K562 (cell line): ENCODE measurements around the gene KAZN. TPM values are rescaled to one million over a fixed set of nuclear protein-coding genes. Genes with fewer than 3 reads are reported as not detected.

ENCODE experiments used
- ATAC-seq: fragments of 200-7000 bp; cut with Tn5 transposase; 3 replicates; pipeline ENCODE4 v1.9.1; 2020; ENCODE audit warnings: moderate library complexity
- BruUV-seq: library from RNA; stranded (reverse); fragments of 400-500 nt; replicated peaks from 2 replicates; lab custom pipeline; 2021; lab: Mats Ljungman, UMichigan
- CTCF ChIA-PET: fragments of 300-600 bp; formaldehyde crosslinking; extraction: SDS; loops from one replicate; lab custom pipeline; 2021; ENCODE audit warnings: low intra/inter-chr PET ratio; lab: Yijun Ruan, JAX
- POLR2A ChIA-PET: fragments of 300-600, 350-650 bp; sonication (Branson Sonifier 250); formaldehyde crosslinking; extraction: SDS; loops from one replicate; lab custom pipeline; 2021; ENCODE audit warnings: antibody characterized with exemption, inconsistent platforms; lab: Yijun Ruan, JAX
- DNase-seq, 4 experiments: peaks; one replicate each; pipeline versions ENCODE4 v3.0.0 to v3.0.0-alpha.2; 2011 to 2018; ENCODE audit warnings: low spot score in 3 of 4, mixed read lengths in 3 of 4; ENCODE audit errors: extremely low read depth in 1 of 4
- FAIRE-seq: peaks from 2 replicates; lab custom pipeline; 2011; peaks lifted over from hg19 to GRCh38; lab: Jason Lieb, UNC
- H2AFZ ChIP-seq: 2 replicates; pipeline ENCODE4 v1.6.0; 2011; ENCODE audit warnings: low read depth, low read length, control low read depth, inconsistent platforms
- H3K27ac ChIP-seq: fragments of 200-600 bp; 3 replicates; pipeline ENCODE4 v1.8.0; 2011; ENCODE audit warnings: low read depth, mild to moderate bottlenecking, control low read depth, inconsistent platforms, low read length, moderate library complexity, mixed read lengths; ENCODE audit errors: extremely low read depth
- H3K27me3 ChIP-seq, 2 experiments: fragments of 300-600 bp in 1 of 2; 2 replicates in 1 of 2; 3 replicates in 1 of 2; pipeline versions ENCODE4 v1.6.0 to v1.8.0; 2011; ENCODE audit warnings: inconsistent platforms in 2 of 2, low read length in 2 of 2, mild to moderate bottlenecking in 1 of 2, mixed read lengths in 1 of 2, moderate library complexity in 1 of 2; ENCODE audit not compliant: control insufficient read depth in 2 of 2, insufficient read depth in 2 of 2
- H3K36me3 ChIP-seq: fragments of 300-600 bp; 3 replicates; pipeline ENCODE4 v1.8.0; 2011; ENCODE audit warnings: mild to moderate bottlenecking, low read length, inconsistent platforms; ENCODE audit not compliant: control insufficient read depth, insufficient read depth
- H3K4me1 ChIP-seq, 2 experiments: fragments of 200-600 bp in 1 of 2; replicated peaks in 1 of 2; 2 replicates in 1 of 2; 3 replicates in 1 of 2; pipeline versions ENCODE4 v1.5.1 to v1.8.0; 2011; ENCODE audit warnings: inconsistent platforms in 2 of 2, low read length in 2 of 2, mild to moderate bottlenecking in 1 of 2, mixed read lengths in 1 of 2, moderate library complexity in 1 of 2; ENCODE audit not compliant: control insufficient read depth in 2 of 2, insufficient read depth in 2 of 2
- H3K4me2 ChIP-seq: 2 replicates; pipeline ENCODE4 v1.6.1; 2011; ENCODE audit warnings: low read length, control low read depth, inconsistent platforms, mixed read lengths; ENCODE audit not compliant: insufficient read depth
- H3K4me3 ChIP-seq: fragments of 200-600 bp; sonication (generic), shearing (Covaris generic); 2 replicates; pipeline ENCODE4 v1.5.1; 2016; ENCODE audit warnings: control low read depth, inconsistent platforms
- H3K79me2 ChIP-seq: fragments of 200-600 bp; 3 replicates; pipeline ENCODE4 v1.8.0; 2011; ENCODE audit warnings: low read length, inconsistent platforms; ENCODE audit not compliant: control insufficient read depth, insufficient read depth
- H3K9ac ChIP-seq, 2 experiments: 2 replicates each; pipeline versions ENCODE4 v1.6.0 to v1.6.1; 2011; ENCODE audit warnings: low read depth in 2 of 2, low read length in 2 of 2, control low read depth in 1 of 2, inconsistent platforms in 1 of 2, mild to moderate bottlenecking in 1 of 2, mixed read lengths in 1 of 2; ENCODE audit not compliant: insufficient read depth in 1 of 2
- H3K9me1 ChIP-seq: one replicate; pipeline ENCODE4 v1.6.0; 2011; ENCODE audit warnings: inconsistent platforms, mild to moderate bottlenecking, low read length, moderate library complexity; ENCODE audit not compliant: control insufficient read depth, insufficient read depth
- H3K9me3 ChIP-seq: replicated peaks from 2 replicates; pipeline ENCODE4 v1.5.1; 2011; ENCODE audit warnings: low read depth, low read length, inconsistent platforms; ENCODE audit not compliant: control insufficient read depth, insufficient read depth
- H4K20me1 ChIP-seq: replicated peaks from 2 replicates; pipeline ENCODE4 v1.6.1; 2011; ENCODE audit warnings: low read length, inconsistent platforms, mixed read lengths; ENCODE audit not compliant: control insufficient read depth, insufficient read depth
- FOXK1 ChIP-seq: sonication (generic); formaldehyde crosslinking; IDR thresholded peaks from 2 replicates; pipeline ENCODE4 v1.8.0; 2022; ENCODE audit warnings: missing genetic modification reagents, mild to moderate bottlenecking, borderline replicate concordance
- L3MBTL2 ChIP-seq: fragments of 450-650 bp; IDR thresholded peaks from 2 replicates; pipeline ENCODE4 v1.6.1; 2016; ENCODE audit warnings: mild to moderate bottlenecking, moderate library complexity
- NELFE ChIP-seq: IDR thresholded peaks from 2 replicates; pipeline ENCODE4 v1.6.1; 2011; ENCODE audit warnings: mild to moderate bottlenecking; ENCODE audit not compliant: insufficient read depth, insufficient read length
- PHB ChIP-seq: fragments of 250-450 bp; sonication (Bioruptor Pico); IDR thresholded peaks from 2 replicates; pipeline ENCODE4 v1.5.0; 2021
- SNIP1 ChIP-seq: fragments of 450-650 bp; IDR thresholded peaks from 2 replicates; pipeline ENCODE4 v1.7.1; 2017; ENCODE audit warnings: low read depth, mild to moderate bottlenecking
- ZNF584 ChIP-seq: fragments of 200-800 bp; sonication (Bioruptor generic); IDR thresholded peaks from 2 replicates; pipeline ENCODE4 v1.6.1; 2016; ENCODE audit warnings: low read depth, mild to moderate bottlenecking, missing genetic modification characterization, missing compliant biosample characterization
- WGBS: fragments of 100-300 bp; shearing (Covaris generic); methylation state at CpG from one replicate; pipeline ENCODE4 v1.1.6; 2016; ENCODE audit warnings: low coverage, mixed read lengths; ENCODE audit not compliant: insufficient coverage; ENCODE audit errors: missing lambda C conversion rate; 5-methylcytosine and 5-hydroxymethylcytosine counted together
- in situ Hi-C: fragments of 300-500 bp; cut with MboI; formaldehyde crosslinking; loops from 4 replicates; pipeline ENCODE4 v1.15.0; 2018; ENCODE audit warnings: inconsistent platforms, mixed read lengths
- intact Hi-C: fragments of 100-400 bp; cut with micrococcal nuclease; formaldehyde crosslinking; loops from 2 replicates; pipeline ENCODE4 v1.14.2; 2022
- polyA plus RNA-seq, 8 experiments: library from polyadenylated mRNA; depleted of rRNA in 4 of 8; stranded (reverse) in 5 of 8; unstranded in 3 of 8; fragments of >200 nt; fragmentation: Nextera tagmentation in 2 of 8; fragmentation: Illumina TruSeq in 1 of 8; extraction: Ambion mirVana in 2 of 8; extraction: Trizol in 1 of 8; gene quantifications; 2 replicates each; pipeline versions ENCODE4 v1.2.1 to v1.2.3, GENCODE V29; 2011 to 2014; ENCODE audit warnings: inconsistent platforms in 1 of 8, missing spikeins in 1 of 8
- total RNA-seq, 7 experiments: library from RNA; depleted of rRNA in 6 of 7; stranded (reverse); fragments of >200 nt in 6 of 7; fragmentation: Illumina TruSeq in 2 of 7; extraction: Trizol in 2 of 7; gene quantifications; 2 replicates each; pipeline versions ENCODE4 v1.2.1 to v1.2.3, GENCODE V29; 2011 to 2021; ENCODE audit warnings: low replicate concordance in 1 of 7
- TF ChIP-seq, protein P1 (sequence below): fragments of 250-450 bp; sonication (Bioruptor Pico); IDR thresholded peaks from 2 replicates; pipeline ENCODE4 v1.4.0; 2020; ENCODE audit warnings: mild to moderate bottlenecking, moderate library complexity
- TF ChIP-seq, protein P2 (sequence below): sonication (generic); formaldehyde crosslinking; IDR thresholded peaks from 2 replicates; pipeline ENCODE4 v1.8.1; 2023; ENCODE audit warnings: mild to moderate bottlenecking, missing genetic modification reagents, moderate library complexity
- TF ChIP-seq, protein P3 (sequence below): sonication (generic); formaldehyde crosslinking; IDR thresholded peaks from 2 replicates; pipeline ENCODE4 v1.9.0; 2022; ENCODE audit warnings: mild to moderate bottlenecking, missing genetic modification reagents

KAZN gene
- total and polyA plus RNA-seq, 9 of the 15 experiments (the other 6 are each of a cell fraction or from before 2014, with no cell fraction given), result 2.1 to 21.6 (median 5.4) TPM

DNA sequence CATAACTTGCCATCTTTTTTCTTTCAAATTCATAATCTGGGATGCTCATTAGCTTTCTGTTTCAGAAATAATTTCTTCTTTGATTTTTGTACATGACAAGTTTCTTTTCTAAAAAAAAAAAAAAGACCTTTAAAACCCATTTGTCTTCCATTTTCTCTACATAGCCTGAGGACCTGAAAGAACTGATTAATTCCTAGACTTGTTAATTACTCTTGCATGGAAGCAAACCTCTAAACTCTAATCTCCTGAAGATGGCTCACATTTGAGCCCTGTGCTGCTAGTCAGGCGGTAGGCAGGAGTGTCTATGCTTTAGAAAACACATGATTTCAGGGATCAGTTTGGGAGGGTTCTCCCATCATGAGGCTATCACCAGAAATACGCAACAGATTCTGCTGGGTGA, 152.0 kb downstream of the KAZN start:
- no peaks in the 10 kb centered on the region for H3K79me2 ChIP-seq
- H3K27ac ChIP-seq, result no peak overlapping the region
- ATAC-seq (no peak), DNase-seq (no peak), FAIRE-seq (no peak)
- H3K4me1 ChIP-seq, result no peaks in the 10 kb centered on the region; a peak in 1 of 5 replicates
- no peaks in the 10 kb centered on the region; the same call in none of the 2 replicates for H3K9me3 ChIP-seq
- no peaks in the 10 kb centered on the region for H4K20me1 ChIP-seq
- ChIA-PET POLR2A (no interaction called here), CTCF (no interaction called here)
- no peak overlapping the region for H3K9ac ChIP-seq
- H3K27me3 ChIP-seq, result peaks cover 21 to 50% of the 10 kb centered on the region in 2 experiments
- in situ Hi-C loops (no loop called here), intact Hi-C loops (no loop called here)
- H3K9me1 ChIP-seq, result no peaks in the 10 kb centered on the region
- H3K4me2 ChIP-seq, result no peak overlapping the region
- 2% methylated on average over 2 of the region's 2 CpGs for WGBS
- H2AFZ ChIP-seq, result no peak overlapping the region
- TF ChIP-seq, protein P1, sequence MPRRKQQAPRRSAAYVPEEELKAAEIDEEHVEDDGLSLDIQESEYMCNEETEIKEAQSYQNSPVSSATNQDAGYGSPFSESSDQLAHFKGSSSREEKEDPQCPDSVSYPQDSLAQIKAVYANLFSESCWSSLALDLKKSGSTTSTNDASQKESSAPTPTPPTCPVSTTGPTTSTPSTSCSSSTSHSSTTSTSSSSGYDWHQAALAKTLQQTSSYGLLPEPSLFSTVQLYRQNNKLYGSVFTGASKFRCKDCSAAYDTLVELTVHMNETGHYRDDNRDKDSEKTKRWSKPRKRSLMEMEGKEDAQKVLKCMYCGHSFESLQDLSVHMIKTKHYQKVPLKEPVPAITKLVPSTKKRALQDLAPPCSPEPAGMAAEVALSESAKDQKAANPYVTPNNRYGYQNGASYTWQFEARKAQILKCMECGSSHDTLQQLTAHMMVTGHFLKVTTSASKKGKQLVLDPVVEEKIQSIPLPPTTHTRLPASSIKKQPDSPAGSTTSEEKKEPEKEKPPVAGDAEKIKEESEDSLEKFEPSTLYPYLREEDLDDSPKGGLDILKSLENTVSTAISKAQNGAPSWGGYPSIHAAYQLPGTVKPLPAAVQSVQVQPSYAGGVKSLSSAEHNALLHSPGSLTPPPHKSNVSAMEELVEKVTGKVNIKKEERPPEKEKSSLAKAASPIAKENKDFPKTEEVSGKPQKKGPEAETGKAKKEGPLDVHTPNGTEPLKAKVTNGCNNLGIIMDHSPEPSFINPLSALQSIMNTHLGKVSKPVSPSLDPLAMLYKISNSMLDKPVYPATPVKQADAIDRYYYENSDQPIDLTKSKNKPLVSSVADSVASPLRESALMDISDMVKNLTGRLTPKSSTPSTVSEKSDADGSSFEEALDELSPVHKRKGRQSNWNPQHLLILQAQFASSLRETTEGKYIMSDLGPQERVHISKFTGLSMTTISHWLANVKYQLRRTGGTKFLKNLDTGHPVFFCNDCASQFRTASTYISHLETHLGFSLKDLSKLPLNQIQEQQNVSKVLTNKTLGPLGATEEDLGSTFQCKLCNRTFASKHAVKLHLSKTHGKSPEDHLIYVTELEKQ (CRISPR knock-in tag), result no peak
- TF ChIP-seq NELFE (no peak), PHB (CRISPR knock-in tag) (no peak), FOXK1 (CRISPR knock-in tag) (no peak), L3MBTL2 (no peak), SNIP1 (no peak), ZNF584 (no peak)
- TF ChIP-seq, protein P2, sequence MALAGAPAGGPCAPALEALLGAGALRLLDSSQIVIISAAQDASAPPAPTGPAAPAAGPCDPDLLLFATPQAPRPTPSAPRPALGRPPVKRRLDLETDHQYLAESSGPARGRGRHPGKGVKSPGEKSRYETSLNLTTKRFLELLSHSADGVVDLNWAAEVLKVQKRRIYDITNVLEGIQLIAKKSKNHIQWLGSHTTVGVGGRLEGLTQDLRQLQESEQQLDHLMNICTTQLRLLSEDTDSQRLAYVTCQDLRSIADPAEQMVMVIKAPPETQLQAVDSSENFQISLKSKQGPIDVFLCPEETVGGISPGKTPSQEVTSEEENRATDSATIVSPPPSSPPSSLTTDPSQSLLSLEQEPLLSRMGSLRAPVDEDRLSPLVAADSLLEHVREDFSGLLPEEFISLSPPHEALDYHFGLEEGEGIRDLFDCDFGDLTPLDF, result no peak
- TF ChIP-seq, protein P3, sequence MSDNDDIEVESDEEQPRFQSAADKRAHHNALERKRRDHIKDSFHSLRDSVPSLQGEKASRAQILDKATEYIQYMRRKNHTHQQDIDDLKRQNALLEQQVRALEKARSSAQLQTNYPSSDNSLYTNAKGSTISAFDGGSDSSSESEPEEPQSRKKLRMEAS (CRISPR knock-in tag), result no peak
- BruUV-seq, result no TSS peak
- no peaks in the 10 kb centered on the region for H3K36me3 ChIP-seq
- H3K4me3 ChIP-seq, result no peak overlapping the region
